Karpas-422 (cell line): Measurements from ENCODE around the gene ANXA2R. TPM values are rescaled to one million over a fixed set of nuclear protein-coding genes. Genes with fewer than 3 reads are reported as not detected.

Experiments
- DNase-seq: peaks from one replicate; pipeline ENCODE4 v3.0.0-alpha.2; 2015
- H2AFZ ChIP-seq: fragments of 200-600 bp; sonication (generic); 2 replicates; pipeline ENCODE4 v1.6.1; 2014; ENCODE audit warnings: antibody characterized with exemption, low read length, mixed read lengths
- H3K27ac ChIP-seq: fragments of 200-600 bp; sonication (generic); 2 replicates; pipeline ENCODE4 v1.5.1; 2014; ENCODE audit warnings: mild to moderate bottlenecking, low read length, moderate library complexity
- H3K27me3 ChIP-seq: fragments of 200-600 bp; sonication (generic); 2 replicates; pipeline ENCODE4 v1.6.1; 2014; ENCODE audit warnings: low read length, mixed read lengths
- H3K36me3 ChIP-seq: fragments of 200-600 bp; sonication (generic); 2 replicates; pipeline ENCODE4 v1.6.1; 2014; ENCODE audit warnings: low read length, mixed read lengths; ENCODE audit not compliant: insufficient read depth
- H3K4me1 ChIP-seq: fragments of 200-600 bp; sonication (generic); 2 replicates; pipeline ENCODE4 v1.6.1; 2014; ENCODE audit warnings: mild to moderate bottlenecking, low read length, mixed read lengths
- H3K4me2 ChIP-seq: fragments of 200-600 bp; sonication (generic); 2 replicates; pipeline ENCODE4 v1.6.1; 2014; ENCODE audit warnings: low read length, low read depth, mild to moderate bottlenecking; ENCODE audit not compliant: poor library complexity, severe bottlenecking
- H3K4me3 ChIP-seq: fragments of 200-600 bp; sonication (generic); 2 replicates; pipeline ENCODE4 v1.5.1; 2014; ENCODE audit warnings: mild to moderate bottlenecking, antibody characterized with exemption, low read length, mixed read lengths
- H3K79me2 ChIP-seq: fragments of 200-600 bp; sonication (generic); 2 replicates; pipeline ENCODE4 v1.6.1; 2014; ENCODE audit warnings: mild to moderate bottlenecking, low read length, mixed read lengths
- H3K9ac ChIP-seq: fragments of 200-600 bp; sonication (generic); 2 replicates; pipeline ENCODE4 v1.6.0; 2014; ENCODE audit warnings: low read length
- H3K9me2 ChIP-seq: fragments of 200-600 bp; sonication (generic), shearing (Covaris generic); replicated peaks from 2 replicates; pipeline ENCODE4 v1.6.0; 2014; ENCODE audit warnings: mild to moderate bottlenecking, low read length, moderate library complexity; ENCODE audit not compliant: insufficient read depth
- H3K9me3 ChIP-seq: fragments of 300-700, 200-600 bp; sonication (generic); 2 replicates; pipeline ENCODE4 v1.6.1; 2014; ENCODE audit warnings: low read length, mixed read lengths
- H4K20me1 ChIP-seq: fragments of 200-600 bp; sonication (generic); 2 replicates; pipeline ENCODE4 v1.6.1; 2014; ENCODE audit warnings: mild to moderate bottlenecking, antibody characterized with exemption, low read length, low read depth; ENCODE audit not compliant: insufficient read depth
- total RNA-seq: library from RNA; depleted of rRNA; stranded (reverse); fragments of >200 nt; shearing (Covaris generic); gene quantifications from 2 replicates; pipeline ENCODE4 v1.2.3, GENCODE V29; 2014; ENCODE audit warnings: low replicate concordance

ANXA2R gene
- total RNA-seq, 1 experiment from 2014 or later = 9.0 TPM

DNA sequence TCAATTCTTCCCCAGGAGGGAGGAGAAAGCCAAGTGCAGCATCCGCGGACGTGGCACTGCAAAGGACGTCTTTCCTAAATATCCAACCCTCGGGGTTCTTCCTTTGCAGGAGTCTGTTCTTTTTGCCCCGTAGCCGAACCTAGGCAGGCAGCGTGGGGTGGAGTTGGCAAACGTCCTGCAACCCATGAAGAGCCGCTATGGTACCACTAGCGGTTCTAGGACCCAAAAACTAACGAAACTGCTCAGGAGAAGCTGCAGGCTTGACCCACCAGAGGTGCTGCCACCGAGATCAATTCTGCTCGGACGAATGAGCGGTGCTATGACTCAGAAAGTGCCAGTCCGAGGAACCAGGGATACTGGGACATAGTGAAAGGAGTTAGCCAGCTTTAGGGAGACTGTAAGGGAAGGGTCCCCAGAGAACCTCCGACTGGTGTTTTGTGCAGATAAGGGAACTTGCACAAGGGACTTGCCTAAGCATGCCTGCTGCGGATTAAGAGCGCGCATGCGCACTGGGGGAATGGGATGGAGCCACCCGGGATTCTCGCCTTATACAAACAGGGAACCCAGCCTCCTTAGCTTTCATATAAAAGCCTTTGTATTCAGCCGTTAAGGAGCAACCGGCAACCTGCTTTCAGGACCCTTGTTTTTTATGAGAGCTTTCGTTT is 32.7 kb downstream of the ANXA2R start:
- Histone ChIP-seq H3K4me1 (peaks cover 41% of the 10 kb centered on the region), H2AFZ (peak overlapping the region; percentile 90), H3K27me3 (no peaks in the 10 kb centered on the region), H3K4me3 (peak overlapping the region; percentile 78), H3K9ac (peak overlapping the region; percentile 69), H3K4me2 (peak overlapping the region; percentile 76), H3K36me3 (no peaks in the 10 kb centered on the region), H3K9me3 (no peaks in the 10 kb centered on the region), H4K20me1 (no peaks in the 10 kb centered on the region), H3K79me2 (no peaks in the 10 kb centered on the region), H3K9me2 (no peaks in the 10 kb centered on the region), H3K27ac (peak overlapping the region; percentile 89)
- peak; percentile 90 for DNase-seq

DNA sequence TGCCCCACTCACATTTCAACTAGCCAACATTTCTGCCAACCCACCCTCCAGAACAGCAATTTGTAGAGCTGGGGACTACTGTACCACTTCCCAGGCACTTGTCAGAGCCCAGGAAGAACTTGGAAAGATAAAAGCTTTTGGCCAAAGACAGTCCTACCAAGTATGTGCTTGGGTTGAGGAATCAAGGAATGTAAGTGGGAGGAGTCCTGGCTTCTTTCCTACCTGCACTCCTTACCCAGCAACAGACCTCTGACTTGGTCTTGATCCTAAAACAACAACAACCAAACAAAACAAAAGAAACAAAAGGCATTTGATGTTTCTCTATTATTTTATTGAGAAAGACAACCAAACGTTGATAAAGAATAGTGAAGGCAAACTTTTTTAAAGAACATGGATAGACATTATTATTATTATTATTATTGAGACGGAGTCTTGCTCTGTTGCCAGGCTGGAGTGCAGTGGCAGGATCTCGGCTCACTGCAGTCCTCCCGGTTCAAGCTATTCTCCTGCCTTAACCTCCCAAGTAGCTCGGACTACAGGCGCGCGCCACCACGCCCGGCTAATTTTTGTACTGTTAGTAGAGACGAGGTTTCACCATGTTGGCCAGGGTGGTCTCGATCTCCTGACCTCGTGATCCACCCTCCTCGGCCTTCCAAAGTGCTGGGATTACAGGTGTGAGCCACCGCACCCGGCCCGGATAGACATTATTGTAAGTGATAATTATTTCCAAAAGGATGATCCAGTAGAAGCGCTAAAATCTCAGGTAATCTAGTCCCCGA is 33.5 kb downstream of the ANXA2R start:
- no peaks in the 10 kb centered on the region for H3K27me3 ChIP-seq
- H3K9ac ChIP-seq = peak overlapping the region; percentile 69
- no peaks in the 10 kb centered on the region for H3K79me2 ChIP-seq
- no peak overlapping the region for H3K27ac ChIP-seq
- no peak for DNase-seq
- peaks cover 41% of the 10 kb centered on the region for H3K4me1 ChIP-seq
- no peaks in the 10 kb centered on the region for H3K9me3 ChIP-seq
- peak overlapping the region; percentile 78; the same call in 1 of the 2 replicates for H3K4me3 ChIP-seq
- no peaks in the 10 kb centered on the region for H4K20me1 ChIP-seq
- H2AFZ ChIP-seq = peak overlapping the region; percentile 90; the same call in 1 of the 2 replicates
- H3K36me3 ChIP-seq = no peaks in the 10 kb centered on the region
- peak overlapping the region; percentile 76 for H3K4me2 ChIP-seq
- H3K9me2 ChIP-seq = no peaks in the 10 kb centered on the region

DNA sequence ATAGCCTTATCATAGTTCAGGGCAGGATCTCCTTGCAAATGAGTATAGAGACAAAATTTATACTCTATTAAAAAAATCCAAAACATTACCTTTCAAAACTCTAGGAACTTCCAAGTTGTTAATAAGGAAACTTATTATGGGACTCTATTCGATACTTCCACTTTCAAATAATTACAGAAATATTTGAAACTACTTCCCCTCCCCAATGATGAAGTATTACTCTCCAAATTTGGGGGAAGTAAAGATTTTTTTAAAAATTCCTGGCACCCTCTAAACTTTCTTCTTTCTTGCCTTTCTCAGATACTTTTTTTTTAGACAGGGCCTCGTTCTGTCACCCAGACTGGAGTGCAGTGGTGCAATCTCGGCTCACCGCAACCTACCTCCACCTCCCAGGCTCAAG is 35.1 kb downstream of the ANXA2R start:
- Histone ChIP-seq H3K9me2 (no peaks in the 10 kb centered on the region), H3K4me3 (no peak overlapping the region), H3K36me3 (no peaks in the 10 kb centered on the region), H3K9ac (no peak overlapping the region), H3K27me3 (no peaks in the 10 kb centered on the region), H3K79me2 (no peaks in the 10 kb centered on the region), H3K4me1 (peaks cover 29% of the 10 kb centered on the region), H3K9me3 (no peaks in the 10 kb centered on the region), H3K27ac (no peak overlapping the region), H3K4me2 (no peak overlapping the region), H2AFZ (no peak overlapping the region), H4K20me1 (no peaks in the 10 kb centered on the region)
- no peak for DNase-seq

DNA sequence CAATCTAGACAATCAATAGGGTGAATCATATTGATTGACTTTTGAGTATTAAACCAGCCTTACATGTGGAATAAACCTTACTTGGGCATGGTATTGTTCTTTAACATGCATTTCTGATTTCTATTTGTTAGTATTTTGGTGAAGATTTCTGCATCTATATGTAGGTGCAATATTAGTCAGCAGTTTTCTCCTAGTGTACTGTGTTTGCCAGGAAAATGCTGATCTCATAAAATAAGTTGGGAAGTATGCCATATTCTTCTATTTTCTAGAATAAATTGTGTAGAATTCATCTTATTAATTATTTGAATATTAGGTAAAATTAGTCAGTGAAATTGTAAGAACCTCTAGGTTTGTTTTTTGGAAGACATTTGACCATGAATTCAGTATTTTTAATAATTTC is 38.4 kb downstream of the ANXA2R start:
- DNase-seq = no peak
- no peak overlapping the region for H2AFZ ChIP-seq

DNA sequence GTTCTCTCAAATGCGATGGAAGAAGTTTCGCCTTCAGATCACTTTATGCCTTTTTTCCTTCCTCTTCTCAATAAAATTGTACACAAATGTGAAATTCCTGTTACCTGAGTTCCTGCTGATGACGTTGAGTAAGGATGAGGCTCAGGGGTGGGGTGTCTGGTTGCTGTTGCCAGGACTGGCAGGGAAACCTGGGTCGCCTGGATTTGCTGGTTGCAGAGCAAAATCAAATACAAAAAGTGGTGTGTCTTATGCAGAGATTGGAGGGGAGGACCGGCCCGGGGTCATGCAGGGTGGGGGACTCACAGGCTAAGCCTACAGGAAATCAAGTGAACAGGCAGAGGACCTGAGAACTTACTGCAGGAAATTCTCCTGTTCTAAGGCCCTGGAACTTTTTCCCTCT is 39.2 kb downstream of the ANXA2R start:
- Histone ChIP-seq H3K27me3 (no peaks in the 10 kb centered on the region), H3K27ac (no peak overlapping the region), H3K36me3 (no peaks in the 10 kb centered on the region), H3K4me2 (no peak overlapping the region), H2AFZ (no peak overlapping the region), H3K4me3 (no peak overlapping the region), H3K9me2 (no peaks in the 10 kb centered on the region), H3K79me2 (no peaks in the 10 kb centered on the region), H3K4me1 (peaks cover 2% of the 10 kb centered on the region; the same call in 1 of the 2 replicates), H3K9me3 (no peaks in the 10 kb centered on the region), H3K9ac (no peak overlapping the region), H4K20me1 (no peaks in the 10 kb centered on the region)
- no peak for DNase-seq

More for the DNA sequence above, 38.4 kb downstream of the ANXA2R start:
- Histone ChIP-seq H4K20me1 (no peaks in the 10 kb centered on the region), H3K27me3 (no peaks in the 10 kb centered on the region), H3K9me2 (no peaks in the 10 kb centered on the region), H3K9me3 (no peaks in the 10 kb centered on the region), H3K4me1 (no peaks in the 10 kb centered on the region), H3K9ac (no peak overlapping the region), H3K4me2 (no peak overlapping the region), H3K79me2 (no peaks in the 10 kb centered on the region), H3K27ac (no peak overlapping the region), H3K4me3 (no peak overlapping the region), H3K36me3 (no peaks in the 10 kb centered on the region)

DNA sequence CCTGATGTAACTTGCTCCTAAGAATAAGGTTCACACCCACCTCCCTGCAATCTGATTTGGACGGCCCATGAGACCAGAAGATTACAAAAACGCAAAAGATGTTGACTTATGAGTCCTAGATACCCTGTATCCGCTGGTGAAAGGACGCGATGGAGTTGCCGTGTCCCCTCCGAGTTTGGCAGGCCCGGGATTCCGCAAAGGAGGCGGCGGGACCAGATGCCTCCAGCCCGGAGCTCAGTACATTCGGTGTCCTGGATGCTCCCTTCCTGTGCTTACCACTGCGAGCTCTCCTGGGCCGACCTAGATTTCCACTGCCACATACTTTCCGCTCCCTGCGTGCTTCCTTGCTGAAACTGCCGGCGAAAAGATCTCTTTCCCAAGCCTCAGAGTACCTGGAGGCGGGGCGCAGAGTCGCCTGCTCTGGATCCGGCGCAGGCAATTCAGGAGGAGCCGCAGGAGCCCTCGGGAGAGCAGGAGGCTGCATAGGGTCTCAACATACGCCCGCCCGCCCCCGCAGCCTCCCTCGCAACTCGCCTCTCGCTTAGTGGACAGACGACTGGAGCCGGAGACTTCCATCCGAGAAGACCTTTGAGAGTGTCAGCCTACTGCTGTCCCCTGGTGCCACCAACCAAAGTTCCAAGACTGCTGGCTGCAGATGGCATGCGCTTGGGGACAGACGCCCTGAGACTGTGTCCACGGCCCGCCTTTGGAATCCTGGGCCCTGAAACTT is 39.8 kb downstream of the ANXA2R start:
- Histone ChIP-seq H3K9me3 (no peaks in the 10 kb centered on the region), H4K20me1 (no peaks in the 10 kb centered on the region), H3K79me2 (no peaks in the 10 kb centered on the region), H3K27ac (no peak overlapping the region), H3K36me3 (no peaks in the 10 kb centered on the region), H3K4me2 (no peak overlapping the region), H3K4me3 (no peak overlapping the region), H3K9ac (no peak overlapping the region), H2AFZ (no peak overlapping the region), H3K9me2 (no peaks in the 10 kb centered on the region), H3K4me1 (peaks cover 8% of the 10 kb centered on the region), H3K27me3 (no peaks in the 10 kb centered on the region)
- no peak for DNase-seq

- Histone ChIP-seq H3K9me3 (no peaks in the 10 kb centered on the region), H3K4me3 (peak overlapping the region; percentile 72), H3K4me1 (peaks cover 36% of the 10 kb centered on the region), H3K4me2 (peak overlapping the region; percentile 92), H3K79me2 (no peaks in the 10 kb centered on the region), H2AFZ (peak overlapping the region; percentile 98), H4K20me1 (no peaks in the 10 kb centered on the region), H3K27ac (no peak overlapping the region; the same call in 1 of the 2 replicates), H3K36me3 (no peaks in the 10 kb centered on the region), H3K9ac (peak overlapping the region; percentile 74), H3K9me2 (no peaks in the 10 kb centered on the region), H3K27me3 (no peaks in the 10 kb centered on the region)
- DNase-seq = peak; percentile 54
These were observed 44.8 kb downstream of the ANXA2R start for GRCh38 chr5:42995360-42995751.
